Measurements from ENCODE around the gene GLP2R.

- TF ChIP-seq GATA2 (IDR thresholded peaks at IDR 0.05; ENCODE audit: low read depth, low read length) (no peak), GATA3 (IDR thresholded peaks at IDR 0.05; ENCODE audit: low read depth, low read length) (no peak)
These were observed 111.6 kb downstream of the GLP2R start for GRCh38 chr17:9937241-9937761.
